SK-N-SH (cell line): Measurements from ENCODE around the gene LCA5. TPM values are rescaled to one million over a fixed set of nuclear protein-coding genes. Genes with fewer than 3 reads are reported as not detected.

Experiments used
- CTCF ChIA-PET: fragments of 300-600, 350-600 bp; formaldehyde crosslinking; extraction: SDS; loops from one replicate; lab custom pipeline; 2021; lab: Yijun Ruan, JAX
- POLR2A ChIA-PET: fragments of 350-600 bp; sonication (Branson Sonifier 250); formaldehyde crosslinking; extraction: SDS; loops from one replicate; lab custom pipeline; 2020; ENCODE audit warnings: antibody characterized with exemption, inconsistent platforms; lab: Yijun Ruan, JAX
- DNase-seq: peaks from one replicate; pipeline ENCODE4 v3.0.0; 2012
- H2AFZ ChIP-seq: fragments of 200-600 bp; sonication (generic); 2 replicates; pipeline ENCODE4 v1.8.1; 2016; ENCODE audit warnings: antibody characterized with exemption, mild to moderate bottlenecking, low read depth
- H3F3A ChIP-seq: fragments of 200-600 bp; sonication (generic); replicated peaks from 2 replicates; pipeline ENCODE3; 2016; ENCODE audit warnings: antibody characterized with exemption, mild to moderate bottlenecking; ENCODE audit not compliant: insufficient read depth
- H3K27ac ChIP-seq, 2 experiments: fragments of 200-500 bp in 1 of 2; fragments of 200-600 bp in 1 of 2; sonication (Bioruptor generic) in 1 of 2; sonication (generic), shearing (Covaris generic) in 1 of 2; 2 replicates each; pipeline versions ENCODE4 v1.5.1 to v1.6.1; 2014 to 2016; ENCODE audit warnings: low read depth in 2 of 2, inconsistent platforms in 1 of 2, low read length in 1 of 2, mild to moderate bottlenecking in 1 of 2, mixed read lengths in 1 of 2
- H3K27me3 ChIP-seq: fragments of 200-600 bp; sonication (generic), shearing (Covaris generic); 2 replicates; pipeline ENCODE4 v1.6.1; 2016; ENCODE audit warnings: mixed run types; ENCODE audit not compliant: insufficient read depth
- H3K36me3 ChIP-seq, 2 experiments: fragments of 200-500 bp in 1 of 2; fragments of 200-600 bp in 1 of 2; sonication (Bioruptor generic) in 1 of 2; sonication (generic) in 1 of 2; replicated peaks in 1 of 2; 2 replicates each; pipeline versions ENCODE3 to v1.5.1; 2014 to 2016; ENCODE audit warnings: low read length in 1 of 2, mild to moderate bottlenecking in 1 of 2; ENCODE audit not compliant: insufficient read depth in 2 of 2, control insufficient read depth in 1 of 2
- H3K4me1 ChIP-seq, 2 experiments: fragments of 200-500 bp in 1 of 2; fragments of 200-600 bp in 1 of 2; sonication (Bioruptor generic) in 1 of 2; sonication (generic), shearing (Covaris generic) in 1 of 2; 2 replicates each; pipeline versions ENCODE4 v1.5.1 to v1.6.1; 2014 to 2016; ENCODE audit warnings: low read depth in 1 of 2, low read length in 1 of 2, mixed run types in 1 of 2; ENCODE audit not compliant: insufficient read depth in 2 of 2, control insufficient read depth in 1 of 2
- H3K4me2 ChIP-seq: fragments of 200-600 bp; sonication (generic), shearing (Covaris generic); 2 replicates; pipeline ENCODE4 v1.6.1; 2017; ENCODE audit warnings: mixed run types
- H3K4me3 ChIP-seq, 2 experiments: fragments of 200-500 bp in 1 of 2; fragments of 200-600 bp in 1 of 2; sonication (Bioruptor generic) in 1 of 2; sonication (generic), shearing (Covaris generic) in 1 of 2; 2 replicates each; pipeline versions ENCODE4 v1.5.1 to v1.8.1; 2014 to 2016; ENCODE audit warnings: low read depth in 2 of 2, inconsistent platforms in 1 of 2, low read length in 1 of 2, mild to moderate bottlenecking in 1 of 2, mixed read lengths in 1 of 2, moderate library complexity in 1 of 2
- H3K79me2 ChIP-seq: fragments of 200-600 bp; sonication (generic); 2 replicates; pipeline ENCODE4 v1.8.1; 2017; ENCODE audit warnings: mild to moderate bottlenecking; ENCODE audit not compliant: insufficient read depth
- H3K9ac ChIP-seq: fragments of 200-600 bp; sonication (generic); 2 replicates; pipeline ENCODE4 v1.6.1; 2017; ENCODE audit warnings: mixed run types
- H3K9me2 ChIP-seq: fragments of 200-600 bp; sonication (generic); 2 replicates; pipeline ENCODE4 v1.6.1; 2017; ENCODE audit warnings: mixed run types
- H3K9me3 ChIP-seq: fragments of 200-600 bp; sonication (generic); 2 replicates; pipeline ENCODE4 v1.6.1; 2017; ENCODE audit warnings: mixed run types, mild to moderate bottlenecking, moderate library complexity
- H4K20me1 ChIP-seq: fragments of 200-600 bp; sonication (generic); 2 replicates; pipeline ENCODE4 v1.6.1; 2017; ENCODE audit warnings: mild to moderate bottlenecking, mixed run types; ENCODE audit not compliant: insufficient read depth
- CHD2 ChIP-seq: fragments of 150-350 bp; IDR thresholded peaks from 2 replicates; pipeline ENCODE4 v1.6.1; 2018; ENCODE audit warnings: low read length; ENCODE audit not compliant: partially characterized antibody
- FOXM1 ChIP-seq: IDR thresholded peaks from 2 replicates; pipeline ENCODE4 v1.4.0; 2012; ENCODE audit warnings: low read depth, mild to moderate bottlenecking
- GABPA ChIP-seq: IDR thresholded peaks from 2 replicates; pipeline ENCODE4 v1.4.0; 2012; ENCODE audit warnings: low read depth, mild to moderate bottlenecking
- GATA2 ChIP-seq: sonication (generic); formaldehyde crosslinking; IDR thresholded peaks from 2 replicates; pipeline ENCODE4 v1.5.0; 2020; ENCODE audit warnings: mild to moderate bottlenecking, missing genetic modification reagents
- JUND ChIP-seq: IDR thresholded peaks from 2 replicates; pipeline ENCODE4 v1.4.0; 2012
- MXI1 ChIP-seq: IDR thresholded peaks from 2 replicates; pipeline ENCODE4 v1.6.1; 2012; ENCODE audit warnings: mild to moderate bottlenecking, low read depth, low read length, improper control_type of control experiment
- RXRA ChIP-seq: IDR thresholded peaks from 2 replicates; pipeline ENCODE4 v1.4.0; 2012; ENCODE audit warnings: low read depth, mild to moderate bottlenecking, borderline replicate concordance
- SIN3A ChIP-seq: IDR thresholded peaks from 2 replicates; pipeline ENCODE4 v1.6.1; 2012; ENCODE audit warnings: low read depth, mild to moderate bottlenecking, low read length, moderate library complexity, borderline replicate concordance
- TAF1 ChIP-seq: IDR thresholded peaks from 2 replicates; pipeline ENCODE4 v1.6.1; 2012; ENCODE audit warnings: low read depth, mild to moderate bottlenecking, low read length, moderate library complexity, borderline replicate concordance
- TCF12 ChIP-seq: IDR thresholded peaks from 2 replicates; pipeline ENCODE4 v1.4.0; 2012
- TEAD4 ChIP-seq: IDR thresholded peaks from 2 replicates; pipeline ENCODE4 v1.4.0; 2012; ENCODE audit warnings: mild to moderate bottlenecking, borderline replicate concordance; ENCODE audit not compliant: insufficient read depth
- WGBS: methylation state at CpG from one replicate; pipeline ENCODE4 v1.1.6; 2017; ENCODE audit warnings: low lambda C conversion rate; 5-methylcytosine and 5-hydroxymethylcytosine counted together
- polyA plus RNA-seq, 3 experiments: library from polyadenylated mRNA; depleted of rRNA; stranded (reverse); fragments of >200 nt; gene quantifications; 2 replicates each; pipeline ENCODE4 v1.2.3, GENCODE V29; 2012
- TF ChIP-seq, protein P1 (sequence below): IDR thresholded peaks from 2 replicates; pipeline ENCODE4 v1.6.1; 2012; ENCODE audit warnings: mild to moderate bottlenecking, low read depth, low read length, moderate library complexity
- TF ChIP-seq, protein P2 (sequence below): IDR thresholded peaks from 2 replicates; pipeline ENCODE4 v1.4.0; 2012; ENCODE audit warnings: low read depth
- TF ChIP-seq, protein P3 (sequence below): fragments of 150-350 bp; IDR thresholded peaks from 2 replicates; pipeline ENCODE4 v1.6.1; 2017; ENCODE audit warnings: antibody characterized with exemption, low read length, low read depth, borderline replicate concordance
- TF ChIP-seq, protein P4 (sequence below): IDR thresholded peaks from 2 replicates; pipeline ENCODE4 v1.4.0; 2012; ENCODE audit warnings: low read depth, borderline replicate concordance
- TF ChIP-seq, protein P5 (sequence below): fragments of 200-600 bp; sonication (generic); IDR thresholded peaks from 2 replicates; pipeline ENCODE4 v1.6.1; 2017; ENCODE audit warnings: antibody characterized with exemption, mild to moderate bottlenecking, moderate library complexity

LCA5 gene
- polyA plus RNA-seq, 1 of the 3 experiments (the other 2 are of a cell fraction) = 0.61 TPM

DNA sequence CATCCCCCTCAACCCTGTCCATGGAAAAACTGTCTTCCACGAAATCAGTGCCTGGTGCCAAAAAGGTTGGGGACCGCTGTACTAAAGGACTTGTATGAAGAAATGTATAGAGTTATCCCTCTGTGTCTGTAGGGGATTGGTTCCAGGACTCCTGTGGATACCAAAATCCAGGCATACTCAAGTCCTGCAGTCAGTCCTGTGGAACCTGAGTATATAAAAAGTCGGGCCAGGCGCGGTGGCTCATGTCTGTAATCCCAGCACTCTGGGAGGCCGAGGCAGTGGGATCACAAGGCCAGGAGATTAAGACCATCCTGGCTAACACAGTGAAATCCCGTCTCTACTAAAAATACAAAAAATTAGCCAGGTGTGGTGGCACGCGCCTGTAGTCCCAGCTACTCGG, 42.0 kb downstream of the LCA5 start (continued):
- TF ChIP-seq, protein P1, sequence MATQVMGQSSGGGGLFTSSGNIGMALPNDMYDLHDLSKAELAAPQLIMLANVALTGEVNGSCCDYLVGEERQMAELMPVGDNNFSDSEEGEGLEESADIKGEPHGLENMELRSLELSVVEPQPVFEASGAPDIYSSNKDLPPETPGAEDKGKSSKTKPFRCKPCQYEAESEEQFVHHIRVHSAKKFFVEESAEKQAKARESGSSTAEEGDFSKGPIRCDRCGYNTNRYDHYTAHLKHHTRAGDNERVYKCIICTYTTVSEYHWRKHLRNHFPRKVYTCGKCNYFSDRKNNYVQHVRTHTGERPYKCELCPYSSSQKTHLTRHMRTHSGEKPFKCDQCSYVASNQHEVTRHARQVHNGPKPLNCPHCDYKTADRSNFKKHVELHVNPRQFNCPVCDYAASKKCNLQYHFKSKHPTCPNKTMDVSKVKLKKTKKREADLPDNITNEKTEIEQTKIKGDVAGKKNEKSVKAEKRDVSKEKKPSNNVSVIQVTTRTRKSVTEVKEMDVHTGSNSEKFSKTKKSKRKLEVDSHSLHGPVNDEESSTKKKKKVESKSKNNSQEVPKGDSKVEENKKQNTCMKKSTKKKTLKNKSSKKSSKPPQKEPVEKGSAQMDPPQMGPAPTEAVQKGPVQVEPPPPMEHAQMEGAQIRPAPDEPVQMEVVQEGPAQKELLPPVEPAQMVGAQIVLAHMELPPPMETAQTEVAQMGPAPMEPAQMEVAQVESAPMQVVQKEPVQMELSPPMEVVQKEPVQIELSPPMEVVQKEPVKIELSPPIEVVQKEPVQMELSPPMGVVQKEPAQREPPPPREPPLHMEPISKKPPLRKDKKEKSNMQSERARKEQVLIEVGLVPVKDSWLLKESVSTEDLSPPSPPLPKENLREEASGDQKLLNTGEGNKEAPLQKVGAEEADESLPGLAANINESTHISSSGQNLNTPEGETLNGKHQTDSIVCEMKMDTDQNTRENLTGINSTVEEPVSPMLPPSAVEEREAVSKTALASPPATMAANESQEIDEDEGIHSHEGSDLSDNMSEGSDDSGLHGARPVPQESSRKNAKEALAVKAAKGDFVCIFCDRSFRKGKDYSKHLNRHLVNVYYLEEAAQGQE = no peak
- no peak for TF ChIP-seq CHD2
- TF ChIP-seq MXI1 = no peak

DNA sequence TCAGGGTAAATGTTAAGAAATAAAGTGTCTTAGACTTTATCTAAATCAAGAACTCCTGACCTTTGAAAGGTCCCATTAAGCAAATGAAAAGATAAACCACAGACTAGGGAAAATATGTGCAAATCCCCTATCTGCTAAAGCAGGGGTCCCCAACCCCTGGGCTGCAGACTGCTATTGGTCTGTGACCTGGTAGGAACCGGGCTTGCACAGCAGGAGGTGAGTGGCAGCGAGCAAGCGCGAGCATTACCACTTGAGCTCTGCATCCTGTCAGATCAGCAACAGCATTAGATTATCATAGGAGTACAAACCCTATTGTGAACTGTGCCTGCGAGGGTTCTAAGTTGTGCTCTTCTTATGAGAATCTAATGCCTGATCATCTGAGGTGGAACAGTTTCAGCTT, 42.4 kb downstream of the LCA5 start:
- POLR2A ChIA-PET = no interaction called here
- TF ChIP-seq GATA2 (CRISPR knock-in tag) (no peak), TCF12 (no peak), SIN3A (no peak), TAF1 (no peak), JUND (no peak), GABPA (no peak), TEAD4 (no peak), FOXM1 (no peak), RXRA (no peak), CHD2 (no peak)
- TF ChIP-seq, protein P2, sequence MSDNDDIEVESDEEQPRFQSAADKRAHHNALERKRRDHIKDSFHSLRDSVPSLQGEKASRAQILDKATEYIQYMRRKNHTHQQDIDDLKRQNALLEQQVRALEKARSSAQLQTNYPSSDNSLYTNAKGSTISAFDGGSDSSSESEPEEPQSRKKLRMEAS = no peak
- TF ChIP-seq, protein P3, sequence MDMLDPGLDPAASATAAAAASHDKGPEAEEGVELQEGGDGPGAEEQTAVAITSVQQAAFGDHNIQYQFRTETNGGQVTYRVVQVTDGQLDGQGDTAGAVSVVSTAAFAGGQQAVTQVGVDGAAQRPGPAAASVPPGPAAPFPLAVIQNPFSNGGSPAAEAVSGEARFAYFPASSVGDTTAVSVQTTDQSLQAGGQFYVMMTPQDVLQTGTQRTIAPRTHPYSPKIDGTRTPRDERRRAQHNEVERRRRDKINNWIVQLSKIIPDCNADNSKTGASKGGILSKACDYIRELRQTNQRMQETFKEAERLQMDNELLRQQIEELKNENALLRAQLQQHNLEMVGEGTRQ = no peak
- TF ChIP-seq, protein P4, sequence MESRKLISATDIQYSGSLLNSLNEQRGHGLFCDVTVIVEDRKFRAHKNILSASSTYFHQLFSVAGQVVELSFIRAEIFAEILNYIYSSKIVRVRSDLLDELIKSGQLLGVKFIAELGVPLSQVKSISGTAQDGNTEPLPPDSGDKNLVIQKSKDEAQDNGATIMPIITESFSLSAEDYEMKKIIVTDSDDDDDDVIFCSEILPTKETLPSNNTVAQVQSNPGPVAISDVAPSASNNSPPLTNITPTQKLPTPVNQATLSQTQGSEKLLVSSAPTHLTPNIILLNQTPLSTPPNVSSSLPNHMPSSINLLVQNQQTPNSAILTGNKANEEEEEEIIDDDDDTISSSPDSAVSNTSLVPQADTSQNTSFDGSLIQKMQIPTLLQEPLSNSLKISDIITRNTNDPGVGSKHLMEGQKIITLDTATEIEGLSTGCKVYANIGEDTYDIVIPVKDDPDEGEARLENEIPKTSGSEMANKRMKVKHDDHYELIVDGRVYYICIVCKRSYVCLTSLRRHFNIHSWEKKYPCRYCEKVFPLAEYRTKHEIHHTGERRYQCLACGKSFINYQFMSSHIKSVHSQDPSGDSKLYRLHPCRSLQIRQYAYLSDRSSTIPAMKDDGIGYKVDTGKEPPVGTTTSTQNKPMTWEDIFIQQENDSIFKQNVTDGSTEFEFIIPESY = no peak
- TF ChIP-seq, protein P5, sequence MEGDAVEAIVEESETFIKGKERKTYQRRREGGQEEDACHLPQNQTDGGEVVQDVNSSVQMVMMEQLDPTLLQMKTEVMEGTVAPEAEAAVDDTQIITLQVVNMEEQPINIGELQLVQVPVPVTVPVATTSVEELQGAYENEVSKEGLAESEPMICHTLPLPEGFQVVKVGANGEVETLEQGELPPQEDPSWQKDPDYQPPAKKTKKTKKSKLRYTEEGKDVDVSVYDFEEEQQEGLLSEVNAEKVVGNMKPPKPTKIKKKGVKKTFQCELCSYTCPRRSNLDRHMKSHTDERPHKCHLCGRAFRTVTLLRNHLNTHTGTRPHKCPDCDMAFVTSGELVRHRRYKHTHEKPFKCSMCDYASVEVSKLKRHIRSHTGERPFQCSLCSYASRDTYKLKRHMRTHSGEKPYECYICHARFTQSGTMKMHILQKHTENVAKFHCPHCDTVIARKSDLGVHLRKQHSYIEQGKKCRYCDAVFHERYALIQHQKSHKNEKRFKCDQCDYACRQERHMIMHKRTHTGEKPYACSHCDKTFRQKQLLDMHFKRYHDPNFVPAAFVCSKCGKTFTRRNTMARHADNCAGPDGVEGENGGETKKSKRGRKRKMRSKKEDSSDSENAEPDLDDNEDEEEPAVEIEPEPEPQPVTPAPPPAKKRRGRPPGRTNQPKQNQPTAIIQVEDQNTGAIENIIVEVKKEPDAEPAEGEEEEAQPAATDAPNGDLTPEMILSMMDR = no peak
- H3K36me3 ChIP-seq = peaks cover 6 to 7% of the 10 kb centered on the region in 2 experiments
- CTCF ChIA-PET = no interaction called here
- no peaks in the 10 kb centered on the region for H3K9me2 ChIP-seq
- no peaks in the 10 kb centered on the region for H3K27me3 ChIP-seq
- no peaks in the 10 kb centered on the region for H4K20me1 ChIP-seq
- no peak overlapping the region for H3K27ac ChIP-seq
- H3K9me3 ChIP-seq = no peaks in the 10 kb centered on the region
- WGBS = 94% methylated on average over 5 of the region's 5 CpGs
- H3K79me2 ChIP-seq = no peaks in the 10 kb centered on the region
- H3K4me3 ChIP-seq = no peak overlapping the region
- no peak overlapping the region for H3K4me2 ChIP-seq
- no peaks in the 10 kb centered on the region; a peak in 1 of 4 replicates for H3K4me1 ChIP-seq
- no peak overlapping the region for H3K9ac ChIP-seq
- no peak for DNase-seq
- H2AFZ ChIP-seq = no peak overlapping the region
- no peaks in the 10 kb centered on the region for H3F3A ChIP-seq
